Iris pigment epithelial cell (primary cell): Measurements from ENCODE around the gene GPRIN2.
"Not testable (repeated sequence)": the region's sequence is repeated elsewhere in the genome, so short reads cannot be mapped to it uniquely, and the experiment has no call there.

Experiments
- DNase-seq: peaks from one replicate; pipeline ENCODE4 v3.0.0-alpha.2; 2011; ENCODE audit warnings: low read depth

GPRIN2 gene

GRCh38 chr10:46556515-46557318, at the start of gene GPRIN2:
Gene GPRIN2 (minus strand): TSS chr10:46556658. CDS start chr10:46550736, 5,922 bp downstream.
- DNase-seq = no peak

- DNase-seq = not testable (repeated sequence)
These were observed 44.1 kb upstream of the GPRIN2 start for GRCh38 chr10:46600516-46600915.

GRCh38 chr10:46597616-46598246, 41.3 kb upstream of the GPRIN2 start:
- not testable (repeated sequence) for DNase-seq

- DNase-seq = not testable (repeated sequence)
These were observed 40.1 kb upstream of the GPRIN2 start for GRCh38 chr10:46596570-46596969.

GRCh38 chr10:46594453-46595063, 38.1 kb upstream of the GPRIN2 start:
- DNase-seq = not testable (repeated sequence)

- not testable (repeated sequence) for DNase-seq
These were observed 36.8 kb upstream of the GPRIN2 start for GRCh38 chr10:46593307-46593706.

- not testable (repeated sequence) for DNase-seq
These were observed 34.6 kb upstream of the GPRIN2 start for GRCh38 chr10:46591053-46591452.

- not testable (repeated sequence) for DNase-seq
These were observed 33.1 kb upstream of the GPRIN2 start for GRCh38 chr10:46589589-46589988.

GRCh38 chr10:46588221-46588620, 31.8 kb upstream of the GPRIN2 start:
- not testable (repeated sequence) for DNase-seq

GRCh38 chr10:46587546-46587945, 31.1 kb upstream of the GPRIN2 start:
- not testable (repeated sequence) for DNase-seq

GRCh38 chr10:46585246-46585645, 28.8 kb upstream of the GPRIN2 start:
- DNase-seq = not testable (repeated sequence)

- DNase-seq = not testable (repeated sequence)
These were observed 27.7 kb upstream of the GPRIN2 start for GRCh38 chr10:46584196-46584595.

- DNase-seq = not testable (repeated sequence)
These were observed 26.1 kb upstream of the GPRIN2 start for GRCh38 chr10:46582568-46582967.

GRCh38 chr10:46581997-46582396, 25.5 kb upstream of the GPRIN2 start:
- not testable (repeated sequence) for DNase-seq

GRCh38 chr10:46579378-46579777, 22.9 kb upstream of the GPRIN2 start:
- DNase-seq = not testable (repeated sequence)

GRCh38 chr10:46578474-46579178, 22.2 kb upstream of the GPRIN2 start, which contains the start of gene SYT15:
Gene SYT15 (plus strand): TSS chr10:46579128. CDS start chr10:46579169, 41 bp downstream.
- DNase-seq = not testable (repeated sequence)

GRCh38 chr10:46577624-46578473, 21.4 kb upstream of the GPRIN2 start:
- DNase-seq = not testable (repeated sequence)

- not testable (repeated sequence) for DNase-seq
These were observed 17.4 kb upstream of the GPRIN2 start for GRCh38 chr10:46573884-46574283.

GRCh38 chr10:46573314-46573713, 16.9 kb upstream of the GPRIN2 start:
- peak; percentile 49 for DNase-seq

GRCh38 chr10:46572765-46573164, 16.3 kb upstream of the GPRIN2 start:
- DNase-seq = not testable (repeated sequence)

GRCh38 chr10:46570655-46571054, 14.2 kb upstream of the GPRIN2 start:
- DNase-seq = not testable (repeated sequence)
